MCF 10A (cell line): ENCODE results near the gene DENND4C. TPM values are rescaled to one million over a fixed set of nuclear protein-coding genes. Genes with fewer than 3 reads are reported as not detected.
"Not testable (repeated sequence)": the region's sequence is repeated elsewhere in the genome, so short reads cannot be mapped to it uniquely, and the experiment has no call there.

Source experiments
- BruUV-seq: library from RNA; stranded (reverse); fragments of 400-500 nt; replicated peaks from 2 replicates; lab custom pipeline; 2021; lab: Mats Ljungman, UMichigan
- CTCF ChIA-PET: fragments of 300-600 bp; sonication (Branson Sonifier 250); formaldehyde crosslinking; extraction: SDS; loops from one replicate; lab custom pipeline; 2021; ENCODE audit warnings: antibody characterized with exemption, inconsistent platforms; lab: Yijun Ruan, JAX
- POLR2A ChIA-PET: fragments of 300-600, 350-650 bp; sonication (Branson Sonifier 250); formaldehyde crosslinking; extraction: SDS; loops from one replicate; lab custom pipeline; 2020; ENCODE audit warnings: antibody characterized with exemption, inconsistent platforms; lab: Yijun Ruan, JAX
- DNase-seq: peaks from one replicate; pipeline ENCODE4 v3.0.0-alpha.2; 2018; ENCODE audit not compliant: unreplicated experiment
- H3K27ac Mint-ChIP-seq: one replicate; pipeline ENCODE4 v1.8.0; 2022; ENCODE audit warnings: mild to moderate bottlenecking, low read depth, mixed read lengths; ENCODE audit not compliant: unreplicated experiment
- H3K27me3 Mint-ChIP-seq: one replicate; pipeline ENCODE4 v1.8.0; 2022; ENCODE audit warnings: mixed read lengths; ENCODE audit not compliant: insufficient read depth, unreplicated experiment
- H3K36me3 Mint-ChIP-seq: one replicate; pipeline ENCODE4 v1.8.0; 2022; ENCODE audit warnings: mild to moderate bottlenecking, moderate library complexity, mixed read lengths; ENCODE audit not compliant: insufficient read depth, unreplicated experiment
- H3K4me1 Mint-ChIP-seq: one replicate; pipeline ENCODE4 v1.8.0; 2022; ENCODE audit warnings: mixed read lengths; ENCODE audit not compliant: insufficient read depth, unreplicated experiment
- H3K4me3 Mint-ChIP-seq: one replicate; pipeline ENCODE4 v1.8.0; 2022; ENCODE audit warnings: mild to moderate bottlenecking, moderate library complexity, mixed read lengths; ENCODE audit not compliant: unreplicated experiment
- H3K9me3 Mint-ChIP-seq: one replicate; pipeline ENCODE4 v1.8.0; 2022; ENCODE audit warnings: mixed read lengths; ENCODE audit not compliant: unreplicated experiment
- CTCF ChIP-seq: fragments of 200-600 bp; IDR thresholded peaks from one replicate; pipeline ENCODE4 v1.8.0; 2022; ENCODE audit warnings: antibody characterized with exemption, mild to moderate bottlenecking; ENCODE audit not compliant: unreplicated experiment
- intact Hi-C: fragments of 100-400 bp; cut with micrococcal nuclease; formaldehyde crosslinking; loops from 2 replicates; pipeline ENCODE4 v1.14.1; 2022
- total RNA-seq: library from RNA; stranded (reverse); gene quantifications from 2 replicates; pipeline ENCODE4 v1.2.3, GENCODE V29; 2022

The DENND4C gene
- total RNA-seq, 1 experiment from 2014 or later: 26.4 TPM

DNA sequence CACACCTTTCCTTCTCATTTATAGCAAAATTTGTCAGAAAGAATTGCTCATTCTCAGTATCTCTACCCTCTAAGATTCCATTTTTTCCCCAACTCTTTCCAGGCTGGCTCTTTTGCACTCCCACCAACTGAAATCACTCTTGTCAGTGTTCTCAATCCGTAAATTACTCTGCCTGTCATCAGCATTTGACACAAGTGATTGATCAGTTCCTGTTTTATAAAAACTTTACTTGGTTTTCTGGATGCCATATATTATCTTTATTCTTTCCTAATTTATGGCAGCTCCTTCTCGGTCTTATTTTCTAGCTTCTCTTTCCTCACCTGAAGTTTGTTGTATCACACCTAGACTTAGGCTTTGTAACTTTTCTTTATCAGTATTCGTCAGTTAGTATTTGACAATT is 16.4 kb downstream of the DENND4C start:
- Mint-ChIP-seq H3K27ac (no peak overlapping the region), H3K36me3 (peaks cover 30% of the 10 kb centered on the region), H3K4me1 (peaks cover 9% of the 10 kb centered on the region), H3K27me3 (no peaks in the 10 kb centered on the region), H3K9me3 (no peaks in the 10 kb centered on the region), H3K4me3 (no peak overlapping the region)
- intact Hi-C loops: no loop called here
- no TSS peak for BruUV-seq
- ChIA-PET CTCF (interaction anchor here (0.6 to 1.2 kb wide), 2 partner anchors 218 to 1060 kb away, joined by 3 read pairs; no protein-coding TSS in a partner anchor), POLR2A (interaction anchor here (0.5 to 0.6 kb wide), 2 partner anchors 14 to 23 kb away, joined by 3 read pairs; no protein-coding TSS in a partner anchor)
- TF ChIP-seq CTCF: no peak
- DNase-seq: no peak

GRCh38 chr9:19247420-19247819 is 16.9 kb downstream of the DENND4C start:
- POLR2A ChIA-PET: interaction anchor here (1.2 kb wide), 1 partner anchor 132 kb away, joined by 3 read pairs; the partner anchor contains the start of gene RPS6

GRCh38 chr9:19250346-19250745 is 19.9 kb downstream of the DENND4C start:
- H3K4me1 Mint-ChIP-seq, intact Hi-C loops, H3K27ac Mint-ChIP-seq, BruUV-seq, H3K4me3 Mint-ChIP-seq, CTCF ChIA-PET, H3K9me3 Mint-ChIP-seq, H3K27me3 Mint-ChIP-seq, DNase-seq: not testable (repeated sequence)
- peaks cover 24% of the 10 kb centered on the region for H3K36me3 Mint-ChIP-seq
- POLR2A ChIA-PET: interaction anchor here (0.6 to 2.4 kb wide), 2 partner anchors 18 to 19 kb away, joined by 4 to 7 read pairs; no protein-coding TSS in a partner anchor

More at GRCh38 chr9:19247420-19247819, 16.9 kb downstream of the DENND4C start:
- CTCF ChIA-PET: no interaction called here
- Mint-ChIP-seq H3K27ac (no peak overlapping the region), H3K27me3 (no peaks in the 10 kb centered on the region), H3K4me1 (peaks cover 9% of the 10 kb centered on the region), H3K36me3 (peaks cover 30% of the 10 kb centered on the region), H3K9me3 (no peaks in the 10 kb centered on the region), H3K4me3 (no peak overlapping the region)
- intact Hi-C loops: no loop called here
- TF ChIP-seq CTCF: no peak
- DNase-seq: no peak
- BruUV-seq: no TSS peak

GRCh38 chr9:19251203-19251602 is 20.7 kb downstream of the DENND4C start:
- POLR2A ChIA-PET, CTCF ChIA-PET, H3K4me3 Mint-ChIP-seq: not testable (repeated sequence)

GRCh38 chr9:19251622-19252021 is 21.1 kb downstream of the DENND4C start:
- H3K27ac Mint-ChIP-seq, intact Hi-C loops, H3K27me3 Mint-ChIP-seq, H3K4me3 Mint-ChIP-seq, DNase-seq, BruUV-seq, H3K4me1 Mint-ChIP-seq, H3K9me3 Mint-ChIP-seq: not testable (repeated sequence)
- ChIA-PET CTCF (interaction anchor here (0.7 kb wide), 1 partner anchor 27 kb away, joined by 3 read pairs; no protein-coding TSS in a partner anchor), POLR2A (interaction anchor here (2.6 kb wide), 1 partner anchor 21 kb away, joined by 7 read pairs; the partner anchor contains the start of gene DENND4C)
- H3K36me3 Mint-ChIP-seq: peaks cover 23% of the 10 kb centered on the region

More at GRCh38 chr9:19251203-19251602, 20.7 kb downstream of the DENND4C start:
- intact Hi-C loops, DNase-seq, BruUV-seq, H3K4me1 Mint-ChIP-seq, H3K27ac Mint-ChIP-seq, H3K27me3 Mint-ChIP-seq, H3K9me3 Mint-ChIP-seq: not testable (repeated sequence)
- H3K36me3 Mint-ChIP-seq: peaks cover 23% of the 10 kb centered on the region
